GM15510 (cell line): ENCODE results near the gene PRKCE.

Source experiments
- POLR2A ChIP-seq: IDR thresholded peaks from 3 replicates; pipeline ENCODE4 v1.6.1; 2011; ENCODE audit warnings: borderline replicate concordance; ENCODE audit not compliant: insufficient read length; ENCODE audit errors: extremely low read depth

The PRKCE gene

DNA sequence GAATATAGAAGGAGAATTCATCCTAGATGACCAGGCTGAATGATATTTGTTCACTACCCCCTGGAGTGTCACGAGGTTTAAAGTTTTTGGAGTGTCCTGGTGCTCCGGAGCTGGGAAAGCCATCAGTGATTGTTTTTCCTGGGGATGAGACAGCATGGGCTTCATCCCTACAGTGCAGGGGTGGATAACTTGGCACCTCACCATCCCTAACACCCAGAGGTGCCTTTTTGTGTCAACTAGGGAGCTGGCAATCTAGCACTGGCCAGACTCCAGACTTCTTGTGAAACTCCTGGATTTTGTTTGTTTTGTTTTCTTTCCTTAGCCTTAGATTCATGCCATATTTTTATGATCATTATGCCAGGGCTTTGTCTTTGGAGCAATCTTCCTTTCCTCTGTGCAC, 164.8 kb downstream of the PRKCE start:
- no peak for TF ChIP-seq POLR2A

DNA sequence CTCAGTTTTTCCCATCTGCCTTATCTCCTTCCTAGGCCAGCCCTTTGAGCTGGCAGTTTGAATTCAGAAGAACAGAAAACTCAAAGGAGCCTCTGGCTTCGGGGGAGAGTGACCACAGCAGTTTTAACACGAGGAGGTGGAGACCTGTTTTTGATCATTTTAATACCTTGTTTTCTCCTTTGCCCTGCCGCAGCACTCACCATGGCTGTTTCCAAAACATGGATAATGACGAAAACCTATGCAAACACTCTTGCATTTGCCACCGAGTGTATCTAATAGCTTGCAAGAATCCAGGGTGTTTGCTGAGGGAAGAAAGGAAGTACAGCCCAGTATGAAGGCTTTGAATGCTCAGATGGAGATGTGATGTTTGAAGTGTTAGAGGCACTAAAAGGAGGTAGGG, 167.1 kb downstream of the PRKCE start:
- TF ChIP-seq POLR2A = no peak

DNA sequence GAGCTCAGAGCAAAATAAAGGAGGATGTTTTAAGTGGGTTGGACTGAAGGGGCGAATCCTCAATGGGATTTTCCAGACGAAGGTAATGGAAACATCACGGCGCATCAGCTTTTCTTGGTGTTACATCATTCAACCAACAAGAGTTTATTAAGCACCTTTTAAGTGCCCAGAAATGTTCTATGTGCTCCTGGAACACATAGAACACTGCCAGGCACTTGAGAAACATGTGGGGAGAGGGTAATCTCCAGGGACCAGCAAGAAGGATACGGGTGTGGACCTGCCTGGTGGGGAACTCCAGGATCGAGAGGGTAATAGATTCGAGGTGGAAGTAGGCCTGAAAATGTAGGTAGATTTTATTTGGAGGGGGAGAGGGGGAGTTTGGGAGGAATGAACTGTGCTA, 168.6 kb downstream of the PRKCE start:
- no peak for TF ChIP-seq POLR2A

DNA sequence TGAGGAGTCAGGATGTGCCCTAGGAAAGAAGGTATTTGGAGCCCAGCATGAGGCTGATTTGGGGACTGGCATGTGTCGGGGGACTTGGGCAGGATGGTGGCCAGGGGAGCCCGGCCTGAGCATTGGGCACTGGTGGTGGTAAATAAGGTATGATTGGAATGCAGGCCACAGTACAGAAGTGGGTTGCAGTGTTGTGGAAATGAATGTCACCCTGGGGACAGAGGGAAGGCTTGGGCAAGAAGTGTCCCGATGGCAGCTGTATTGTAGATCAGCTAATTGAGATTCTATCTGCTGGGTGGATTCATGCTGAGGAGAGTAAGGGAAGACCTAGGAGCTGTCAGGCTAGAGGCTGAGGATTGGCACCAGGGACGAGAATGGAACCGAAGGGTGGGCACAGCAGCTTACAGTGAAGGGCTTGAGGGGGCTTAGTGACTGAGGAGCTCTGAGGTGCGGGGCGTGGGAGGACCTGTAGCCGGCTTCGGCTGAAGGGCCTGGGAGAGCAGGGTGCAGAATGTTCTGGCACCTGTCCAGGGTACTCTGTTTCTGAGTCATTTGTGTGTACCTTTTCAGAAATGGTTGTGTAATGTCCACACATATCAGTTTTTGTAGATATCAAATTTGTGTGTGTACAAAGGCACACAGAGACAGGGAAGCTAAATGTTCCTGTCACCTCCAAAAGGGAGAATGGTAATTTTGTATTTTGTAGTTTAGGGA, 170.2 kb downstream of the PRKCE start:
- TF ChIP-seq POLR2A = no peak

DNA sequence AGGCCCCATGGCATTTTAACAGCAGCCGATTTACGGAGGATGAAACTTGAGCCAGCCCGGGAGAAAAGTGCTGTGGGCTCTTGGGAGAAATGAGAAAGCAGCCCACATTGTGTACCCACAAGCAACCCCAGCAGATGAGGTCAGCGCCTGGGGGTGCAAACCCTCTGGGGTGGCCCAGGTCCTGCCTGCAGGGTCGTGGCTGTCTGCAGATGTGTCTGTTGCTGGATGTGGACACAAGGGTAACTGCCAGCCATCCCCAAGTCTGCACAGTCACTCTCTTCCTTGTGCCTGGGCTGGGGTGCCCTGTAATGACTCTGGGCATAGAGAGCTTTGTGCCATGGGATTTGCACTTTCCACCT, 170.8 kb downstream of the PRKCE start:
- no peak for TF ChIP-seq POLR2A

DNA sequence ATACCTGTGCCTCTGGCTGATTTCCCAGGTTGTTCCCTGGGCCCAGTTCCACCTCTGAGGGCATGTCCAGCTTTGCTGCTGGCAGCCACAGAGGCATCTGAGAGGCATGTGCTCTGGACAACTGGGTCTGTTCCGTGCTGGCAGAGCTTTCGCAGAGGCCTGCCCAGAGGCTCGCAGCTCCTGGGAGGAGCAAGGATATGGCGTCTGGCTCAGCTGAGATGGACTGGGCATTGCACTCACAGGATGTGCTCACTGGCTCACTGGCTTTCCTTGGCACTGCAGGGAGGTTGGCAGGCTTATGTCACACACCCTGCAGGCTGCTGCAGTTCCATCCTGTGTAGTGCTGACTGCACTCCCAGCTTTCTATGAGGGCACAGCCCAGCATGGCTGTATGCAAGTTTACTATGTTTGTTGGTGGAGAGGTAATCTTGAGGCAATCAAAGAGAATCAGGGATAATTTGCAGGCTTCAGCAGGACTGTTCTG, 172.3 kb downstream of the PRKCE start:
- TF ChIP-seq POLR2A = no peak

DNA sequence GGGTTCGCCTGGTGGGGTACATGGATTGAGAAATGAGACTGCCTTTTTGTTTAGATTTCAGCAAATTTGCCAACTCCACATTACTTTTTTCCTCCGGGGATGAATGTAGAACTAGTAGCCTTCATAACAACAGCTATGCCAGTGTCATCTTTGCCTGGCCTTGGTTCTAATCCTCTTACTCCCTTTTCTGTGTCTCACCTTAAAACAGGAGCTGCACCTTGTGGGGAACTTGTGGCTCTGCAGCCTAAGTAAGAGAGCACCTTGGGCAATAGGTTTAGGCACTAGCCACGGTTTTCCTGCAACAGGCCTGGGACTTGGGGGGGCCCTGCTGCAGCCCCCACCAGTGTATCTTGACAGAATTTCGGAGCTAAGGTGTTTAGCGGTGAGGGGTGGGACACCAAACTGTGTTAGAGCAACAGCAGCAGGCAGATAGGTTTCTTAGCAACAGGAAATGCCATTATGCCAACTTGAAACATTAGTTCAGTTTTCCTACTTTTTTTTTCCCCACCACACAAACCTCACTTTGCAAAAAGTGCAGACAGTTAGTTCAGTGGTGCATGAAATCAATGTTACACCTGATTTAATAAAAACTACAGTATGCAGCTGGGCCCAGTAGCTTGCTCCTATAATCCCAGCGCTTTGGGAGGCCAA, 173.7 kb downstream of the PRKCE start:
- TF ChIP-seq POLR2A = no peak

DNA sequence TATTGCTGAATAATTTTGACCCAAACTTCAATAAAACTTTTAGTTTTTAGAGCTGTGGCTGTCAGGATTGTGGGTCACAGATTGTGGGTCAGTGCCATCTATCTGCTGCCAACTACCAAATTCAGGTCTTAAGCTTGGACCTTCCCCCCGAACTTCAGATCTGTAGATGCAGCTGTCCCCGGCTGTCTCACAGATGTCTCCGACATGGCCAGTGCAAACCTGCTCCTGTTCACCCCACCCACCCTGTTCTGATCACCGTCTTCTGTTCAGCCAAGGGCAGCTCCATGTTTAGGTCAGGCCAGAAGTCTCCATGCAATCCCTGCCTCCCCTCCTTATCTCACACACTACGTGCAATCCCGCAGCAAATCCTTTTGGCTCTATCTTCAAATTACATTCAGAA, 175.0 kb downstream of the PRKCE start:
- TF ChIP-seq POLR2A = no peak

DNA sequence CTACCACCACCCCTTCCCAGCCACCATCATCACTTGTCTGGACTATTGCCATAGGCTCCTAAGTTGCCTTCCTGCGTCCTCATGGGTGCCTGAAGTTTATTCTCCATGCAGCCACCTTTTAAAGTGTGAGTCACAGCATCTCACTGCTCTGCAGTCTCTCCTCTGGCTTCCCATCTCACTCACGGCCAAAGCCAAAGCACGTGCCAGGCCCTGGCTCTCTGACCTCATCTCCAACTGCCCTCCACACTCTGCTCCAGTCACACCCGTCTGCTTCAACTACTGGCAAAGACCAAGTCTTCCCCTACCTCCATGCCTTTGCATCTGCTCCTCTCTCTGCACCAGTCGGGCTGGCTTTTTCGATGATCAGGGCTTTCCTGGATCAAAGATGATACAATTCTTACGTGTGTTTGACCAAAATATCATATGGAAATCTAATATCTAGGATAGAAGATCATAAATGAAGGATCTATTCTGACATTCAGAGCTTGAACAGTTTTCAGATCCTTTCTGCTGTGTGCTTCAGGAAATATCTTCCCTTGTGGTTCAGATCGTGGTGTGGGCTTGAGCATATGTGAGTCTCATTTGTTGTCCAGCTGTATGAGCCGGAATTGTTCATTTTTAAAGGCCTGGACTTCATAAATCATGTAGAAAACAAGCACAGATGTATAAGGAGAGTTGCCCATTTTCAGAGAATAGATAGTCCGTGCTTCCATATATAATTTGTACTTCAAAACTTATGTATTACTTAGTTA, 175.6 kb downstream of the PRKCE start:
- TF ChIP-seq POLR2A = no peak

DNA sequence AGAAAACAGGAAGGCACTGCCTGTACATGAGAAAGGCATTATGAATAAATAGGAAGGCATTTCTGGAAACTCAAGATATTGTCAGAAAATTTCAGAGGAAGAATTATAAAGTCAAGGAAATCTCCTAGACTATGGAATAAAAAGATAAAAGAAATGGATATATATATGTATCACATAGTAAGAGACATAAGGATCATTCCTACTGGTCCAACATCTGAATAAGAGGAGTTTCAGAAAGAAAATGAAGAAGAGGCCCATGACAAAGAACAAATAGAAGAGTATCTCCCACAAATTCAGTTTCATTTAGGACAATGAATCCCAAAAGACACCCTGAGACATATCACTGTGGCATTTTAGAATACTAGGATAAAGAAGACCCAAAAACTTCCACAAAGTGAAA, 178.8 kb downstream of the PRKCE start:
- TF ChIP-seq POLR2A = no peak

DNA sequence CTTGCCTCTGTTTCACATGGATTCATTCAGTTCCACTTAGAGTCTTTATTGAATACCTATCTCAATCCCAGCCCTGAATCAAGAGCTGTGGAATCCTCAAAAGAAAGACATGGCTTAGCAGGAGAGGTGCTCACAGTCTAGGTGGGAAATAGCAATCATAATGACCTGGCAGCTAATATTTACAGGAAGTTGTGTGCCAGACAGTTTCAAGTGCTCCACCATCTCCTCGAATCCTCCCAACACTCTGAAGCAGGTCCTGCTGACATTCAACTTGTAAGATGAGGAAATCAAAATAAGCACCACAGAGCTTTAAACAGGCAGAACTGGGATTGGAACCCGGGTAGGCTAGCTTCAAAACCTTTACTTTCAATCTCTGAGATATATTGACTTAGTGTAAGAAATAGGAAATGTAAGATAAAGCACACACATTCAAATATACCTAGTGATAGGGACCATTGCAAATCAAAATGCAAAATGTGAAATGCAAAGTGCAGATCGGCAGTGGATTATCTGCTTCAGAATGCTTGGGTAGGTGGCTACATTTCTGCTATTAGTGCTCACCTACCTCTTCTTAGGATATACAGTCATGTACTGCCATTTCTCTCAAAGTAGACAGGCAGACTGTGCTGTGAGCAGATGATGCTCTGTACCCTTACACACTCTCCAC, 182.0 kb downstream of the PRKCE start:
- no peak for TF ChIP-seq POLR2A

DNA sequence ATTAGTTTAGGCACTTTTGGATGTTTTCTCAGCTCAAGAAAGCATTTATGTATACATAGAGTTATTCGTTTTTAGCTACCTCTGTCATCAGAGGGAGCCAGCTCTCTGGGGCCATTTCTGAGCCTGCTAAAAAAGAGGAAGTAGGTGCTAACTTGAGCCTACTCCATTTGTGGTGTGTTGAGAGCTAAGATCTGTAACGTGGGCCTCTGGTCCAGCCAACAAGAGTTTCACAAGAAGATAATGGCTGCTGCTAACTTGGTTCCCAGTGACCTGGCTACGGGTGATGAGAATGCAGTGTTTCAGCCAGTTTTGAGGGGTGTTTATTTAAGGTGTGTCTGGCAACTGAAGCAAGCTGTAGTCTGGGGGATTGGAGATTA, 182.5 kb downstream of the PRKCE start:
- no peak for TF ChIP-seq POLR2A

DNA sequence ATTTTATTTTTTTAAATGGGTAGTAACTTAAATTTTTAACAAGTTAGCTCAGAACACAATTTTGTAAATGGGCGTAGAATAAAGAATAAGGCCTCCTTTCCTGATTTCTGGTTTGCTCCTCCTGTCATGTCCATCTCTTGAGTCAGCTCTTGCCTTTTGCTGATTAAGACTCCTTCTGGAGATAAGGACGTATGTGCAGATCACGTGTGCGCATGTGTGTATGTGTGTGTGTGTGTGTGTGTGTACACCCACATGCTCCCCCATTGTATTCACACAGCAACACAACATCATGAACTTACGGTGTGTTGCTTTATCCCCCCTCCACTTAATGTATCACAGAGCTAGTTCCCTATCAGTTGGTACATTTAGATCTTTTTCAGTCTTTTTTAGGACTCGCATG, 182.9 kb downstream of the PRKCE start:
- TF ChIP-seq POLR2A = no peak

DNA sequence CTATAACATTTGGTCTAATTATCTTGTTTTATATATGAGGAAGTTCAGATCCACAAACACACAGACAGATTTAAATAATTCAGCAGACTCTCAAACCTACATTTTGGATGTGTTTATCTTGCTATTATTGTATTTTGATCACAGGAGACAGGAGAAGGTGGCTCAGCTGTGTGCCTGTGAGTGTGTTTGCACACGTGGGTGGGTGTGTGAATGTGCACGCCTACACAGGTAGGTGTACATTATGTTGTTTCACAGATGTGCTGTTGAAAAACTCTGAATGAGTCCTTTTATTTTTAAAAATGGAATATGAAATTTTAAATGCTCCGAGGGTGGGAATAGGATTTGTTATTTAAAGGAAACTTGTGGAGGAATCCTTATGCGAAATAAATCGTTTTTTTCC, 183.4 kb downstream of the PRKCE start:
- TF ChIP-seq POLR2A = no peak

DNA sequence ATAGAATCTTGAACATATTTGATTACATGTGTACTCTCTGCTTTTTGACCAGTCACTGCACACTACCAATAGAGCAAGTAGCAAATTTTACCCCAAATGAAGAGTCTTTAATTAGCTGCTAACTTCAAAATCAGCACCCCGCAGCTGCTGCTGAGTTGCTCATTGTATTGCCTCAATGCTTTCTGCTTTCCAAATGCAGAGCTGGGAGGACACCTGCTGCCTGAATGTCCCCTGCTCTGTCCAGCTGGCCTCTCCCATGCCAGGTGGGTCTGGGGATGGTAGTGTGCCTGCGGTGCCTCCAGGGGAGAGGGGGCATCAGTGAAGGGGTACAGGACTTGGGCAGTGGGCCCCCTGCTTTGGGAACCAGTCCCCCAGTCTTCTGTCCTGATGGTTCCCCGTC, 184.8 kb downstream of the PRKCE start:
- no peak for TF ChIP-seq POLR2A
